IPS-20b (cell line): ENCODE results near the gene NBAS.
"Not testable (repeated sequence)": the region's sequence is repeated elsewhere in the genome, so short reads cannot be mapped to it uniquely, and the experiment has no call there.

Source experiments
- H3K27ac ChIP-seq: one replicate; pipeline ENCODE4 v1.5.1; 2013; ENCODE audit warnings: low read length
- H3K27me3 ChIP-seq: 2 replicates; pipeline ENCODE4 v1.6.1; 2013; ENCODE audit warnings: mild to moderate bottlenecking, low read length, inconsistent platforms; ENCODE audit not compliant: insufficient read depth
- H3K36me3 ChIP-seq: 2 replicates; pipeline ENCODE4 v1.6.1; 2013; ENCODE audit warnings: low read depth, mild to moderate bottlenecking, inconsistent platforms, low read length, moderate library complexity; ENCODE audit not compliant: insufficient read depth
- H3K4me1 ChIP-seq: 2 replicates; pipeline ENCODE4 v1.6.1; 2013; ENCODE audit warnings: mild to moderate bottlenecking, control low read depth, inconsistent platforms, low read length, moderate library complexity; ENCODE audit not compliant: insufficient read depth
- H3K4me3 ChIP-seq: 2 replicates; pipeline ENCODE4 v1.5.1; 2013; ENCODE audit warnings: mild to moderate bottlenecking, low read length, inconsistent platforms
- H3K9ac ChIP-seq: 2 replicates; pipeline ENCODE4 v1.6.1; 2013; ENCODE audit warnings: low read depth, mild to moderate bottlenecking, inconsistent platforms, low read length, moderate library complexity
- H3K9me3 ChIP-seq: 2 replicates; pipeline ENCODE4 v1.6.1; 2013; ENCODE audit warnings: mild to moderate bottlenecking, low read depth, low read length, inconsistent platforms; ENCODE audit not compliant: insufficient read depth

The NBAS gene

GRCh38 chr2:15241201-15241600 is 319.9 kb downstream of the NBAS start:
- H3K4me3 ChIP-seq: no peak overlapping the region
- H3K27ac ChIP-seq: no peak overlapping the region
- no peaks in the 10 kb centered on the region for H3K36me3 ChIP-seq
- no peaks in the 10 kb centered on the region for H3K9me3 ChIP-seq
- no peaks in the 10 kb centered on the region for H3K27me3 ChIP-seq
- peaks cover 3% of the 10 kb centered on the region; the same call in 1 of the 2 replicates for H3K4me1 ChIP-seq
- no peak overlapping the region for H3K9ac ChIP-seq

GRCh38 chr2:15238028-15238427 is 323.1 kb downstream of the NBAS start:
- no peak overlapping the region for H3K4me3 ChIP-seq
- H3K9ac ChIP-seq: no peak overlapping the region
- no peaks in the 10 kb centered on the region for H3K36me3 ChIP-seq
- H3K4me1 ChIP-seq: peaks cover 3% of the 10 kb centered on the region; the same call in 1 of the 2 replicates
- no peaks in the 10 kb centered on the region for H3K27me3 ChIP-seq
- no peaks in the 10 kb centered on the region for H3K9me3 ChIP-seq
- H3K27ac ChIP-seq: no peak overlapping the region

DNA sequence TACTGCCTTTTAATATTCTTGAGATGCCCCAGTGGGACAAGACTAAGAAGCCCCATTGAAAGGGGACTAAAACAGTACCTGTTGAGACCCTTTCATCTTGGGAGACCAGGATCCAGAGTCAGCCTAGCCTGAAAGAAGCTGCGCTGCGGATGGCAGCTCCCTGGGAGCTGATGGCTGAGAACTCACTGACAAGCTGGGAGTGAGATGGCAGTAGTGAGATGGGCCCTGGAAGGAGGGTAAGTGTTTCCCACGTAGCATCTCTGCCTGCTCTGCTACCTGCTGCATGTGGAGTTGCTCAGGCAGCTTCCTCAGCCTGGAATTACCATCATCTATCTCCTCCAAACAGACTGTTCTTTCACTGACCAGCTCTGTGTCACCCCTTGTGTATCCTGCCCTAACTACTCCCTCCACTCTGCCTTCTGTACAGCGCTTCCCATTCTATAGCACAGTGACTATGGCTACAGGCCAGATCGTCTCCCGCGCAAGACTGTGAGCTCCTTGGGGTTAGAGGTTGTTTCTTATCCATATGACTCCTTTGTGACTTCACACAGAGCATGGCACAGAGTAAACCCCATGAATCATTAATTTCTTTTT is 330.4 kb downstream of the NBAS start:
- no peaks in the 10 kb centered on the region for H3K36me3 ChIP-seq
- H3K4me3 ChIP-seq: no peak overlapping the region
- H3K27ac ChIP-seq: no peak overlapping the region
- no peaks in the 10 kb centered on the region for H3K4me1 ChIP-seq
- no peaks in the 10 kb centered on the region for H3K27me3 ChIP-seq
- H3K9me3 ChIP-seq: peaks cover 6% of the 10 kb centered on the region; the same call in 1 of the 2 replicates
- H3K9ac ChIP-seq: no peak overlapping the region

GRCh38 chr2:15226661-15227060 is 334.5 kb downstream of the NBAS start:
- no peaks in the 10 kb centered on the region for H3K36me3 ChIP-seq
- no peaks in the 10 kb centered on the region for H3K4me1 ChIP-seq
- no peaks in the 10 kb centered on the region for H3K27me3 ChIP-seq
- H3K27ac ChIP-seq: no peak overlapping the region
- H3K4me3 ChIP-seq: no peak overlapping the region
- H3K9me3 ChIP-seq: peaks cover 6% of the 10 kb centered on the region; the same call in 1 of the 2 replicates
- H3K9ac ChIP-seq: no peak overlapping the region

GRCh38 chr2:15225131-15225530 is 336.0 kb downstream of the NBAS start:
- H3K9me3 ChIP-seq: peaks cover 6% of the 10 kb centered on the region; the same call in 1 of the 2 replicates
- H3K9ac ChIP-seq: no peak overlapping the region

DNA sequence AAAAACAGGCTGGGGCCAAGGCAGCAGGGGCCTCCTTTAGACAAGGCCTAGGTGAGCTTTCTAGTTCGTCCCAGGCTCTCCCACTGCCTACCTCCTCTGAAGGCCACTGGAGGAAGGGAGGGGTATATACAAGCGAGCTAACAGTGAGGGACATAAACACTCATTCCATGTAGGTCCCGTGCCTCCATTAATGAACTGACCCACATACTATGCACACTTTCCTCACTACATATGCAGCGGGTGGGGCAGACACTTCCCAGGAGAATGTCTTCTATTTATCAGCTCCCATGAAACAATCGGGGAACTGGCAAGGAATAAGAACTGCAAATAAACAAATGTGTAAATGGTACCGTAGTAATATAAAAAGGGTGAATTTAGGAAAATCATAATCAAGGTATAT is 336.5 kb downstream of the NBAS start:
- H3K27me3 ChIP-seq: no peaks in the 10 kb centered on the region
- no peaks in the 10 kb centered on the region for H3K4me1 ChIP-seq
- no peak overlapping the region for H3K4me3 ChIP-seq
- H3K9me3 ChIP-seq: peaks cover 6% of the 10 kb centered on the region; the same call in 1 of the 2 replicates
- H3K36me3 ChIP-seq: no peaks in the 10 kb centered on the region
- no peak overlapping the region for H3K9ac ChIP-seq
- no peak overlapping the region for H3K27ac ChIP-seq

More at GRCh38 chr2:15225131-15225530, 336.0 kb downstream of the NBAS start:
- Histone ChIP-seq H3K36me3 (no peaks in the 10 kb centered on the region), H3K4me1 (no peaks in the 10 kb centered on the region), H3K27ac (no peak overlapping the region), H3K4me3 (no peak overlapping the region), H3K27me3 (no peaks in the 10 kb centered on the region)

DNA sequence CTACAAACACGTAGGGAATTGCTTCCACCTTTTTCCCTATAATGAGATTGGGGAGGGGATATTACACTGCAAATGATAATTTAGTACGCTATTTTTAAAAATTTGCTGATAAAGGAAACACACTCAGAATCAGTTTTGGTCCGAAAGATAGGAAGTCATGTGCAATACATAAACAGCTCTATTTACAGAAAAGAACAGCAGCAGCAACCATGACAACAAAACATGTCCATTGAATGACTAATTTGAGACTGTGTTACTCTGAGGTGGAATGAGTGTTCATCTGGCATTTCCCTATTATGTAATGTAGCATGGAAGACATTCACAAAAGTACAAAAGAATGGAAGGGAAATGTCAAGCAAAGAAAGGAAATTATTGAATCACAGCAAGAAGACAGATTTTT is 337.2 kb downstream of the NBAS start:
- H3K36me3 ChIP-seq: no peaks in the 10 kb centered on the region
- no peak overlapping the region for H3K27ac ChIP-seq
- no peak overlapping the region for H3K9ac ChIP-seq
- no peaks in the 10 kb centered on the region for H3K27me3 ChIP-seq
- H3K4me1 ChIP-seq: no peaks in the 10 kb centered on the region
- H3K9me3 ChIP-seq: peaks cover 6% of the 10 kb centered on the region; the same call in 1 of the 2 replicates
- H3K4me3 ChIP-seq: no peak overlapping the region

GRCh38 chr2:15222856-15223255 is 338.3 kb downstream of the NBAS start:
- Histone ChIP-seq H3K27ac (no peak overlapping the region), H3K4me1 (no peaks in the 10 kb centered on the region), H3K27me3 (no peaks in the 10 kb centered on the region), H3K36me3 (no peaks in the 10 kb centered on the region), H3K4me3 (no peak overlapping the region), H3K9ac (no peak overlapping the region), H3K9me3 (peaks cover 6% of the 10 kb centered on the region; the same call in 1 of the 2 replicates)

DNA sequence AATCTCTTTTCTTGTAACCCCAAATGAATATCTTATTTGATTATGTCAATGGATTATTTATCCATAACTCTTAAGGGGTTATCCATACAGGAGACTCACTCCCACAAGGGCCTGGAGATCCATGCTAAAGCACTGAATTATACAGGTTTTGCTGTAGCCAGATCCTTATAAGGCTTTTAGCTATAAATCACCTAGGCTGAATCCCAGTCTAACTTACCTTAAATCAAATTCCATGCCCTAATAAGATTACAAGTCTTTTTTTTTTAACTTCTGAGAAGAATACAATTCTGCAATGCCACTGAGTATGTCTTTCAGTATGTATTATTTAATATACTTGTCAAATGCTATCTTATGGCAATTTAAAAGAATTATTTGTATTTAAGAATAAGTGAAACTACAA is 340.5 kb downstream of the NBAS start:
- Histone ChIP-seq H3K9me3 (no peaks in the 10 kb centered on the region), H3K9ac (no peak overlapping the region), H3K27ac (no peak overlapping the region), H3K4me3 (no peak overlapping the region), H3K27me3 (no peaks in the 10 kb centered on the region), H3K36me3 (no peaks in the 10 kb centered on the region), H3K4me1 (no peaks in the 10 kb centered on the region)

- no peak overlapping the region for H3K27ac ChIP-seq
These were observed 342.6 kb downstream of the NBAS start for GRCh38 chr2:15218423-15219086.

GRCh38 chr2:15212249-15212648 is 348.9 kb downstream of the NBAS start:
- Histone ChIP-seq H3K9me3 (no peaks in the 10 kb centered on the region), H3K27ac (no peak overlapping the region), H3K9ac (no peak overlapping the region), H3K36me3 (no peaks in the 10 kb centered on the region), H3K4me3 (no peak overlapping the region), H3K27me3 (no peaks in the 10 kb centered on the region), H3K4me1 (no peaks in the 10 kb centered on the region)

More at GRCh38 chr2:15218423-15219086, 342.6 kb downstream of the NBAS start:
- no peaks in the 10 kb centered on the region for H3K9me3 ChIP-seq
- H3K27me3 ChIP-seq: no peaks in the 10 kb centered on the region
- no peaks in the 10 kb centered on the region for H3K4me1 ChIP-seq
- no peak overlapping the region for H3K9ac ChIP-seq
- H3K36me3 ChIP-seq: no peaks in the 10 kb centered on the region
- H3K4me3 ChIP-seq: no peak overlapping the region

- H3K4me1 ChIP-seq, H3K36me3 ChIP-seq: not testable (repeated sequence)
These were observed 350.6 kb downstream of the NBAS start for GRCh38 chr2:15210542-15210941.

More at GRCh38 chr2:15210542-15210941, 350.6 kb downstream of the NBAS start:
- not testable (repeated sequence) for H3K4me3 ChIP-seq, H3K27ac ChIP-seq, H3K9ac ChIP-seq, H3K9me3 ChIP-seq, H3K27me3 ChIP-seq
